GM21529 (cell line): ENCODE results near the gene EFR3B.
"Not testable (repeated sequence)": the region's sequence is repeated elsewhere in the genome, so short reads cannot be mapped to it uniquely, and the experiment has no call there.

ENCODE experiments used
- ATAC-seq: cut with Tn5 transposase; IDR thresholded peaks from one replicate; pipeline ENCODE4 v1.9.1; 2021; ENCODE audit not compliant: unreplicated experiment

Gene EFR3B

GRCh38 chr2:25041928-25042320, at the start of gene EFR3B:
EFR3B (plus strand) TSS chr2:25042076; CDS start chr2:25042313, 237 bp downstream.
- ATAC-seq = peak; percentile 89

DNA sequence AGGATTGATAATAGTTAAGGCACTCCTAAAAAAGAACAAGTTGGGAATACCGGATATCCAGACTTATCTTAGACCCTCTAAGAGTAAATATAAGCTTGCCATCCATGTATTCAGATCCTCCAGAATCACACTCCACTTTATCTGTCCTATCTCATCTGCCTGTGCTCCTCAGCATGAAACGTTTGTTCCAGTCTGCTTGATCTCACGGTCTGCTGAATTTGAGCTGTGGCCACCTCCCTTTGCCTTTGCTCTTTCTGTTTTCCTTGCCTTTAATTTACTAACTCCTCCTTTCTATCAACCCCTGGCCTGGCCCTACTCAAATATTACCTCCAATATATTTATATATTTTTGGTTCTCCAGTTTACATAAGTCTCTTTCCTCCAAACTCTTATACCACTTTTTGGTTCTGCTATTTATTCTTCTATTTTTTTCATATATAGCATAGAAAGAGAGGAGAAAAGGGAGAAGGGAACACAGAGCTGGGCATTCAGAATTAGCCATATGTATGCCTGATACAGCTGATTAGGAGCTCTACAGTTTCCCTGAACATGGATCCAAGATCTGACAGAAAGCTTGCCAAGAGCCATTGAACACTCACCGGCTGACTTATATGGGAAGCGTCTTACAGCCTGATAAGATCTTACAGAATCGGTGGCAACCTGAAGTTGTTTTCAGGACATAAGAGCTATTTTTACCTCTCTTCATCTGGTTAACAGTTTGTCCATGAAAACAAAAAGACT, 48.3 kb upstream of the EFR3B start:
- ATAC-seq = no peak

DNA sequence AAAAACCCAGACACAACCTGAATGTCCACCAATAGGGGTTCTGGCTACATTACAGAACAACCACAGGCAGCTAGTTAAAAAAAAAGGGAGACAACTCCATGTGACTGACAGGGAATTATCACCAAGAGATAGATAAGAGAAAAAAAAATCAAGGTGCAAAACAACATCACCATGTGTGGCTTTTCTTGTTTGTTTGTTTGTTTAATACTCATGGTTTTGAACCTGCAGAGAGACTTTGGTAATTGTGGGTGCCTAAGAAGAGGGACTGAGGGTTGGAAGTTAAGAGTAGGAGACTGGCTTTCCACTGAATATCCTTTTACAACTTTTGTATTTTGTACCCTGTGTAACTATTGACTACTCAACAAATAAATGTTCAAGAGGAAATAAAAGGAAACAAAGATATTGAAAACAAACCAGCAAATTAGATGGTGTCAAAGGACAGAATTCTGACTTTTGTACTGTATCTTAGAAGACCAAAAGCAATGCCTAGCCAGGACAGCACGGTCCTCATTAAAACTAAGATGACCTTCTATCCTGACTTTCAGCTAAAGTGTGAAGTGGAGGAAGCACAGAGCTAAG, 47.6 kb upstream of the EFR3B start:
- ATAC-seq = no peak

DNA sequence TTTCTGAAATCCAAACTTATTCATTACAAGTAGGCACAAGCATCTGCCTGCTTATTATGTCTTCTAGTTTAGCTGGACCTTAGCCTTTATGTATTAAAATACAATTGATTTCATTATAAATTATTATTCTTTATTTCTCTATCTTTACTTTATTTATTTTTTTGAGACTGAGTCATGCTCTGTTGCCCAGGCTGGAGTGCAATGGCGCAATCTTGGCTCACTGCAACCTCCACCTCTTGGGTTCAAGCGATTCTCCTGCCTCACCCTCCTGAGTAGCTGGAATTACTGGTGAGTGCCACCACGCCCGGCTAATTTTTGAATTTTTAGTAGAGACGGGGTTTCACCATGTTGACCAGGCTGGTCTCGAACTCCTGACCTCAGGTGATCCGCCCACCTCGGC, 42.8 kb upstream of the EFR3B start:
- not testable (repeated sequence) for ATAC-seq

DNA sequence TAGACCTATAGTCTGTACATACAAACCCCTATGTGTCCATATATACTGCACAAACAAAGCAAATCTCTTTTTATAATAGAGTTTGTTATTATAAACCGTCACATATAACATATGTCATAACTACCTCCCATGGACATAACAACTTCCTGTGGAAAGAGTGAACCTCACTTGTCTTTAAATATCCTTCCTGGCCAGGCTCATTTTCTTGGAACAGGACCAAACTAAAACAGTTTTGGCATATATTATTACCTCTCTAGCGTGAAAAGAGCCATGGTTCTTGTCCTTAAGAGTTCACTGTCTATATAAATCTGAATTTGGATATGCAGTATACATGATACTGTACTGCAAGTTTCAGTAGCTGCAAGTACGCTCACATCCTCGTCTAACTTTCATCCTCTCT, 41.8 kb upstream of the EFR3B start:
- no peak for ATAC-seq

GRCh38 chr2:25000503-25001324, 41.2 kb upstream of the EFR3B start:
- no peak for ATAC-seq

- ATAC-seq = no peak
Measured at GRCh38 chr2:25001325-25001637, 40.6 kb upstream of the EFR3B start.

- ATAC-seq = no peak
Measured at GRCh38 chr2:25002066-25002465, 39.8 kb upstream of the EFR3B start.

DNA sequence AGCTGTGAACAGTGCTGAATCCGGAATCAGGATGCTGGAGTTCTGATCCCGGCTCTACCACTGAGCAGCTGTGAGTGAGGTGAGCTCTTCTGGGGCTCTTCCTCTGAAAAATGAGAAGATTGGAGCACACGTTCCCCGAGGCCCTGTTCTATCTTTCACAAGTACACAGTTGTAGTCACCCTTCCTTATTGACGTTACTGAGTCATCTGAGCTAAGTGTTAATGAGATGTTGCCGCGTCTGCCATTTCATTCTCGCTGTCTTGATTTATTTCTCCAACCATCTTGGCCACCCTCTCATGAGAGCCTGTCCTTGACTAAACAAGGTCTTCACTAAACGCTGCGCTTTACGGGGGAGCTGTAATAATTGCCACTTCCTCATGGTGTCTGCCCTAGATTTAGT, 31.9 kb upstream of the EFR3B start:
- no peak for ATAC-seq

GRCh38 chr2:25011342-25011741, 30.5 kb upstream of the EFR3B start:
- not testable (repeated sequence) for ATAC-seq

GRCh38 chr2:25014631-25015030, 27.2 kb upstream of the EFR3B start:
- no peak for ATAC-seq

DNA sequence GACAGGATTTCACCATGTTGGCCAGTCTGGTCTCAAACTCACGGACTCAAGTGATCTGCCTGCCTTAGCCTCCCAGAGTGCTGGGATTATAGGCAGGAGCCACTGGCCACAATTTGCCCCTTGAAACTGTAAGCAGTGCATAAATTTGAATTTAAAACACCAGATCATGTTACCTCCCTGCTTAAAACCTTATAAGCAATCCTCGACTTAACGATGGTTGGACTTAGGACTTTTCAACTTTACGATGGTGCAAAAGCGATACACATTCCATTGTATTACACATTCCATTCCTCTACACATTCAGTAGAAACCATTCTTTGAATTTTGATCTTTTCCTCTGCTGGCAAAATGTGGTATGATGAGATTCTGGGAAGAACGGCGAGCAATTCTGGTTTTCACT, 23.2 kb upstream of the EFR3B start:
- no peak for ATAC-seq

DNA sequence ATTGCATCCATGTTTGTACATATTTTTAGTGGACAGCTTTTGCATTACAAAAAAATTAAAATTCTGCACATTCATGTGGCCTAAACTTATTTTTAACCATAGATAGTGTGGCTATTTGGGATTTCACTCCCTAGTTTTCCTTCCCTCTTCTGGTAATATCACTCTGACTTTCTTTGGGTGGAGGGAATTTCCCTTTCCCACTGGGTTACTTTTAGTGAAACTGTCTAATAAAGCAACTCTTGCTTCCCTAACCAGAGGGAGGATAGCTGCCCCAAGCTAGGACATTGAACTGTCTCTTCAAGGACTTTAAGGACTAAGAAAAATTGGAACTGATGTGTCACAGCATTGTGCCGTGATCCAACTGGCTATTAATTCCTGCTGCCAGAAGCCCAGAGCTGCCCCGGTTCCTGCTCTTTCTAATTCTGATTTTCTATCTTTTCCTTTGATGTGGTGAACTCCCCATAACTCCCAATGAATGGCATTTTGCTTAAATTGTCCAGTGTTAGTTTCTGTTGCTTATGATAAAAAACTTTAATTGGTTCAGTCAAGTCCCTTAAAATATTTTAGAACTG, 20.0 kb upstream of the EFR3B start:
- ATAC-seq = no peak

- ATAC-seq = no peak
Measured at GRCh38 chr2:25023333-25023732, 18.5 kb upstream of the EFR3B start.

- no peak for ATAC-seq
Measured at GRCh38 chr2:25025229-25026007, 16.5 kb upstream of the EFR3B start.

DNA sequence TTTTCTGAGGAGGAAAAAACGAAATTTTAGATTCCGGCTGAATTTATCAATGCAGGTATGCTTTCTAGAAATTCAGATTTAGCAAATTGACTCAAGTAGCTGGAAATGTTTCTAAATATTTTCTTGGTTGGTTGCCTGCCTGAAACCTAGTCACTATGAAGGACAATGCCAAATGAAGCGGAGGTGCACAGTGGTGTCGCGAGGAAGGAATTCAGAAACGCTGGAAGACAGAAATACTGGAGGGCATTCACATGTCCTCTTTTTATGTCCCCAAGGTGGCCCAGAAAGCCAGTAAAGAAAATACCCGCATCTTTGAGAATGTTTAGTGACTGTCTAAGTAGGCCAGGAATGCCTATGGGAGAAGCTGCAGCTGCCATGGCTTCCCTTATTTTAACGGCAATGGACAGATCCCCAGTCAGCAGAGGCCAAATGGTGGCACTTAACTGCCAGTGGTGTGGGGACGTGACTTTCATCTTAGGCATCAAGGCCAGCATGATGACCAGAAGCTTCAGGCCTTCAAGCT, 15.8 kb upstream of the EFR3B start:
- no peak for ATAC-seq

GRCh38 chr2:25029183-25029554, 12.7 kb upstream of the EFR3B start:
- ATAC-seq = no peak

GRCh38 chr2:25030702-25031101, 11.2 kb upstream of the EFR3B start:
- no peak for ATAC-seq

DNA sequence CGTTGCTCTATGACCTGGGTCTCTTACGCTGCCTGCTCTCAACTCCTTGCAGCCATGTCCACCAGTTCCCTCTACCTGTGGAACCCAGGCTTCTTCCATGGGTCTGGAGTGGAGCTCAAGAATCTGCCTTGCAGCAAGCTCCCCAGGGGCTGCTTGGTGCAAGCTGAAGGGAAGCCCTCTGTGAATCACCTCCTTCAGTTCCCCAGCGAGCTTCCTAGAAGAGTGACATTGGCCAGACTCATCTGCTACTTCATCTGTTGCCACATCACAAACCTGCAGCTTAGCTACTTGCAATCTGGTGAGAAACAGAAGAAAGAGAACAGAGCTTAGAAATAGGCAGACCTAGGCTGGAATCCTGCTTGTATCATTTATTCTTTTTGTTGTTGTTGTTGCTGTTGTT, 9.8 kb upstream of the EFR3B start:
- ATAC-seq = no peak

DNA sequence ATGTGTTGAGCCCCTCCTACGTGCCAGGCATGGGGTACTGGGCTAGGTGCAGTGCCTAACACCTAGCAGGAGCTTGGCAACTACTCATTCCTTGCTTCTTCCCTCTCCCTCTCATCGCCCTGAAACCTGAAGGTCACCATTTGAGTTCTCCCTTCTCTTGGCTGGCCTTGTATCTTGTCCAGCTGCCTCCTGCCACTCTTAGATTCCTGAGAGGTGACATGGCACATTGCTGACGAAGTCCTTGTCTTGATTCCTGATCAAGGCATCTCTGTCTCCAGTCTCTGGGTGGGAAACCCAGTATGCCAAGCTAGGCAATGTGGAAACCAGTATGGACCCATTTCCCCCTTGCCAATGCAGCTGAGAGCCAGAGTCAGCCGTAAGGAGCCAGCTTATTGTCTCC, 9.0 kb upstream of the EFR3B start:
- no peak for ATAC-seq

DNA sequence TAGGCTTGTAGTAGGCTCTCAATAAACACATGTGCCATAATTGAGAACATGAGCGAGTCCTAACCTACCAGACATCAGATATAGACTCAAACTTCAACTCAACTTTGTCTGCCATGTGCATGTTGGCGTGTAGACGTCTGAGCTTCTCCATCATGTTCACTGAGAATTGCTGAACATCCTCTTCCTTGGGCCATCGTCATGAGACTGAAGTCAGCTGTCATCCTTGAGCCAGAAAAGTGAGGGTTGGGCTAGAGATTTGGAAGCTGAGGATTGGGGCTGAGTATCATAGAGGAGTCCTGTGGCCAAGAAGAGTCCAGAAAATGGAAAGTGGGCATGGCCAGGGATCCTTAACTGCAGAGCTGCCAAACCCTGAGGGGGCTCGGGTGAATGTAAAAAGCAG, 7.8 kb upstream of the EFR3B start:
- ATAC-seq = no peak
